Body of pancreas (tissue), 4 donors: ENCODE measurements around the gene ARL8B.
"Not testable (repeated sequence)": the region's sequence is repeated elsewhere in the genome, so short reads cannot be mapped to it uniquely, and the experiment has no call there.

Experiments
- CTCF ChIP-seq, 7 experiments: fragments of 450-650 bp in 4 of 7; fragments of 200-600 bp in 3 of 7; sonication (generic) in 3 of 7; IDR thresholded peaks; one replicate each; pipeline ENCODE4 v1.5.1; 2016 to 2019; ENCODE audit warnings: antibody characterized with exemption in 7 of 7
- POLR2A ChIP-seq, 3 donors: fragments of 450-650 bp; IDR thresholded peaks; one replicate each; pipeline ENCODE4 v1.6.1; 2016; ENCODE audit warnings: antibody characterized with exemption in 3 of 3, mild to moderate bottlenecking in 2 of 3

DNA sequence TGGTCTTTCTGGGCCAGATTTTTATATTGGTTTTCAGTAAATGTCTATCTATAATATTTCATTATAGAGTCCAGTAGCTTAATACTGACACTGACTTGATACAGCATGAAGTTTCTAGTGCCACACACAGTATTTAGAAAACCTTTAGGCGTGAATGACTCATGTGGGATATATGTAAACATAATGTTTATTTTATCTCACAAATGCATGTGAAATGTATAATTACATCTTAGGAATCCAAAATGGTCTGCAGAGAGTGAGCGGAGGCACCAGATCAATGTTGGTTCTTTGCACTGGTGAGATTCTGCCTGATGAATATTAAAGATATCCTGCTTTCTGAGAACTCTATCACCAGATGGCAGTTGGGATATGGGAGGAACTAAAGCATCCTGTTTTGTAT lies 56.9 kb downstream of the ARL8B start:
- not testable (repeated sequence) for TF ChIP-seq CTCF, POLR2A (IDR thresholded peaks at IDR 0.05)
